Fibroblast of the aortic adventitia (primary cell): ENCODE measurements around the gene WDR82. TPM values are rescaled to one million over a fixed set of nuclear protein-coding genes. Genes with fewer than 3 reads are reported as not detected.

Source experiments
- DNase-seq: peaks from one replicate; pipeline ENCODE4 v3.0.0-alpha.2; 2010; ENCODE audit warnings: low read depth
- H3K4me3 ChIP-seq: 2 replicates; pipeline ENCODE4 v1.5.1; 2011; ENCODE audit warnings: low read depth, mild to moderate bottlenecking, control low read depth, low read length, moderate library complexity
- total RNA-seq: library from RNA; depleted of rRNA; stranded (reverse); fragments of >200 nt; gene quantifications from 2 replicates; pipeline ENCODE4 v1.2.3, GENCODE V29; 2012; ENCODE audit warnings: low replicate concordance
- TF ChIP-seq, protein P1 (sequence below): IDR thresholded peaks from 2 replicates; pipeline ENCODE4 v1.5.1; 2011; ENCODE audit warnings: mild to moderate bottlenecking, low read length, control low read depth, inconsistent platforms; ENCODE audit not compliant: insufficient read depth

WDR82 gene
- total RNA-seq, 1 donor = 61.5 TPM

DNA sequence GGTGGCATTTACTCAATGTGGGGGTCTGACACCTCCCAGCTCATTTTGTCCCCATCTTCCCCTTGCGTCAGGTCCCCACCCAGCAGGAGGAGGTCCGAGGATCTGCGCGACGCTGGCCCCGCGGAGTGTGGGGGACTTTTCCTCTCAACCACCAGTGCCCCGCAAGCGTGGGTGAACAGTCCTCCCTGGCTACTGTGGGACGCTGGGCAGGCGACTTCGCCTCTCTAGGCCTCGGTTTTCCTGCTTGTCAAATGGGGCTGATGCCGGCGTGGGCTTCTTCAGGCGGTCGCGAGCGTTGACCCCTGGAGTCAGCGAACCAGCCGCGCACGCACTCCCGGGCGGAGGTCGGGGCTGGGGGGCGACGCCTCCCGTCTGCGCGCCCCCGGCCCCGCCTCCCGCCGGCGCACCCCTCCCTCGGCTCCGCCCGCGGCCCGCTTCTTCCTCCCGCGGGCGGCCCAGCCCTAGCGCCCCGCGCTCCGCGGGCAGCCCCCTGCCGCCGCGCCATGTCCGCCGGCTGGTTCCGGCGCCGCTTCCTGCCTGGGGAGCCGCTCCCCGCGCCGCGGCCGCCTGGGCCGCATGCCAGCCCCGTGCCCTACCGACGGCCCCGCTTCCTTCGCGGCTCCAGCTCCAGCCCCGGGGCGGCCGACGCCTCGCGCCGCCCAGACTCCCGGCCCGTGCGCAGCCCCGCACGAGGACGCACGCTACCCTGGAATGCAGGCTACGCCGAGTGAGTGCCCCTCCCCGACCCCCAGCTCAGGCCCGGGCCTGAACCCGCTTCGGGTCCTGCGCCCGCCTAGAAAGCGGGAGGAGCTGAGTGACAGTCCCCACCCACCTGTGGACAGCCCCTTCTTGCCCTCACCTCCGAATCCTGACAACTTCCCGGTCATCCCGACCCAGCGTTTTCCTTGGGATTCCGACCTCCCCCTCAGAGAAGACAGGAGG, 32.9 kb downstream of the WDR82 start, which contains the start of gene PPM1M:
PPM1M (plus strand) TSS at position 438 of the 942 bp plus-strand sequence; CDS start at position 504, 66 bp downstream.
- TF ChIP-seq, protein P1, sequence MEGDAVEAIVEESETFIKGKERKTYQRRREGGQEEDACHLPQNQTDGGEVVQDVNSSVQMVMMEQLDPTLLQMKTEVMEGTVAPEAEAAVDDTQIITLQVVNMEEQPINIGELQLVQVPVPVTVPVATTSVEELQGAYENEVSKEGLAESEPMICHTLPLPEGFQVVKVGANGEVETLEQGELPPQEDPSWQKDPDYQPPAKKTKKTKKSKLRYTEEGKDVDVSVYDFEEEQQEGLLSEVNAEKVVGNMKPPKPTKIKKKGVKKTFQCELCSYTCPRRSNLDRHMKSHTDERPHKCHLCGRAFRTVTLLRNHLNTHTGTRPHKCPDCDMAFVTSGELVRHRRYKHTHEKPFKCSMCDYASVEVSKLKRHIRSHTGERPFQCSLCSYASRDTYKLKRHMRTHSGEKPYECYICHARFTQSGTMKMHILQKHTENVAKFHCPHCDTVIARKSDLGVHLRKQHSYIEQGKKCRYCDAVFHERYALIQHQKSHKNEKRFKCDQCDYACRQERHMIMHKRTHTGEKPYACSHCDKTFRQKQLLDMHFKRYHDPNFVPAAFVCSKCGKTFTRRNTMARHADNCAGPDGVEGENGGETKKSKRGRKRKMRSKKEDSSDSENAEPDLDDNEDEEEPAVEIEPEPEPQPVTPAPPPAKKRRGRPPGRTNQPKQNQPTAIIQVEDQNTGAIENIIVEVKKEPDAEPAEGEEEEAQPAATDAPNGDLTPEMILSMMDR = no peak
- H3K4me3 ChIP-seq = peak within 1 kb of the TSS; percentile 73
- DNase-seq = peak; percentile 40

DNA sequence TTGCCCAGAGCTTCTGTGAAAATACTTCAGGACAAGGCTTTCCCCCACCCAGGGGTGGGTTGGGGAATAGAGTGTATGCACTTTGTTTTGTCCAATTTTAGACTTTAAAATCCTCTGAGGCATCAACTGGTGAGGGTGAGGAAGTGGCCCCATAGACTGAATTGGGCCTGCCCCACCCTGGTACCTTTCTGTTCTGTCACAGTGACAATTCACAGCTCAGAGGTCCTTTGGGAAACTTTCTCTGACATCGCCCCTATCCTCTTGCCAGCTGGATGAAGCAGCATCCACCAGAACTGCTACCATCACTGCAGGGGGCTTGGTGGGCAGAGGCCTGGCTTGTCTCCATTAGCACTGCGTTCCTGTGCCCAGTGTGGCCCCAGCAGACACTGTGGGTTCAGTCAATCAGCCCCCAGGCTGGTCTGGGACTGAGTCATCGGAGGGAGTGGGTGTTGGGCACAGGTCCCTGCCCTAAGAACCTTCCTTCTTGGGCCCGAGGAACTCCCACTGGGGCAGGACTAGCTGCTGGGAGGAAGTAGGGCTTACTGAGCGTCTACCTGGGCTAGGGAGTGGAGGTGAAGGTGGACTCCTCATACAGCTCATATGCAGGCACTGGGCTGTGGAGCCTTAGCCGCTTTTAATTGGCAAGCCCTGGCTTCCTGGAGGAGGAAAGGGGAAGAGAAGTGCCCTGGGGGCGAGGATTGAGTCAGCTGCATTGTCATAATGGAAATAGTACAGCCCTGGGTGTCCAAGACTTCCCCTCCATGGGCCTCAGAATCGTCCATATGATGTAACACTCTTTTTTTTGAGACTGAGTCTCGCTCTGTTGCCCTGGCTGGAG, 34.4 kb downstream of the WDR82 start:
- H3K4me3 ChIP-seq = no peak overlapping the region
- TF ChIP-seq, protein P1 = no peak
- DNase-seq = peak; percentile 38

DNA sequence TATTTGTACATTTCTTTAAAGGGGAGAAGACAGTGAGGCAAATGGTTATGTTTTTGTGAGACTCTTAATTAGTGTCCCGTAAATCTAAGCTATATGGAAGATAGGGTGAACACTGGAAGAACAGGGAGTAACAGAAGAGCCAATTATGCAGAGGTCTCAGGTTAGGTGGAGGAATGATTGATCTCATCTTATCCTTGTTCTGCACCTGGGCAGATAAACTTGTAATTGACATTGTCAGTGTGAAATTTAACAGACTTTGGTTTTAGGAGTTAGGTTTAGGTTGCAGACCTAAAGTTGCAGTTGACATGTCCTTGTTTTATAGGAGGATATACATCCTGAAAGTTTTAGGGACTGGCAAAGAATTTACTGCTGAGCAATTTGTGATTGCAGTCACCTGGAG, 36.4 kb downstream of the WDR82 start:
- TF ChIP-seq, protein P1 = no peak
- DNase-seq = no peak
- H3K4me3 ChIP-seq = no peak overlapping the region

GRCh38 chr3:52240886-52241370, 37.5 kb downstream of the WDR82 start:
- DNase-seq = no peak
- TF ChIP-seq, protein P1 = no peak

DNA sequence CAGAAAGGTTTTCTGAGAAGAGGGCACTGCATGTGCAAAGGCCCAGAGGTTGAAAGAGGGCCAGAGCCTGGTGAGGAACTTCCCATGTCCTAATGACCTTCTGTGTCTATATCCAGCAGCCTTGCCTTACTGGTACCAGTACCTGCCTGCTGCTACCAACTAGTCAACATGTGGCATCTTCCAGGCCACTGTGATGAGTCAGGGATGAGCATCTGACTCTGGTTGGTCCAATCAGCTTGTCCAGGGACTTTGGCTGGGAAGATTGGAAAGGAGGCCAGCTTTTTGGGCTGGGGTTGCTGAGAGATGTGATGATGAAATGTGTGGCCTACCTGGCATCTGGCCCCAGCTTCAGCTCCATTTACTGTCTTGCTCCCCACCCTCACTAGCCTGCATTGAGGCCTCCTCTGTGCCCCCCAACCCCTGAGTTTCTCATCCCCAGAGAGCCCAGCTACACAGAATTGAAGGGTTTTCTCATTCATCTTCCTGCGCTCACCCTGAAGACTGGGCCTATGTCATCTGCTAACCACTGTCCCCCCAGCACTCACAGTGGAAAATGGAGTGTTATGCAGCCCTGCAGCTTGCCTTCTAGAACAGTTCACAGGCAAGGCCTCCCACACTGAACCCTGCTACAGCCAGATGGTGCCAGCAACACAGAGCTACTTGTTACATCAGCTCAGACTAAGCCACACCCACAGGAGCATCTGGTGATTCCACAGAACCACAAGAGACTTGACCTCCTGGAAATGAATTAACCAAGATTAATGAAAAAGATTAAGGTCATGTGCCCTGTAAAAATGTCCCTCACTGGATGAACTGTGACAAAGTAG, 38.2 kb downstream of the WDR82 start:
- peak overlapping the region; percentile 78 for H3K4me3 ChIP-seq
- peak; percentile 97 for DNase-seq
- TF ChIP-seq, protein P1 = no peak

More at GRCh38 chr3:52240886-52241370, 37.5 kb downstream of the WDR82 start:
- no peak overlapping the region for H3K4me3 ChIP-seq
